Measurements from ENCODE around the gene ZNF469. TPM values are rescaled to one million over a fixed set of nuclear protein-coding genes. Genes with fewer than 3 reads are reported as not detected.

The ZNF469 gene
- total RNA-seq, 1 donor from 2014 or later = under 0.01 TPM

GRCh38 chr16:88398170-88398873 is 15.6 kb downstream of the ZNF469 start:
- Histone ChIP-seq H3K27me3 (ENCODE audit: control insufficient read depth, insufficient read depth, low read length) (no peaks in the 10 kb centered on the region), H3K4me3 (ENCODE audit: low read depth, low read length) (no peak overlapping the region), H3K36me3 (ENCODE audit: control insufficient read depth, insufficient read depth, low read length) (no peaks in the 10 kb centered on the region)
- FAIRE-seq = no peak
- DNase-seq (ENCODE audit: low read depth) = no peak
- no peak for TF ChIP-seq CTCF (IDR thresholded peaks at IDR 0.05; ENCODE audit: insufficient read depth, low read length, severe bottlenecking)

DNA sequence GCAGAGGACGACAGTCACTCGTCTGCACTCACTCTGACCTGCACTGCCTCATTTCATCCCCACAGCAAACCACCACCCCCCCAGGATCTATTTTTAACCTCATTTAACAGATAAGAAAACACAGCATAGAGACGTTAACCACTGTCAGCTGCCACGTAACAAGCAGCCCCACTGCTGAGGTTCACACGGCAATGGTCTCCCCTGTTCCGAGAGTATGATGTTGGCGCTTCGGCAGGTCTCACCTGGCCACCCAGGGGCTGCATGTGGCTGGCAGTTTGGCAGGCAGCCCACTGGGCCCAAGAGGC is 16.1 kb downstream of the ZNF469 start:
- no peak for FAIRE-seq
- no peak overlapping the region for H3K4me3 ChIP-seq (ENCODE audit: low read depth, low read length)
- DNase-seq (ENCODE audit: low read depth) = no peak
- H3K27me3 ChIP-seq (ENCODE audit: control insufficient read depth, insufficient read depth, low read length) = no peaks in the 10 kb centered on the region
- no peak for TF ChIP-seq CTCF (IDR thresholded peaks at IDR 0.05; ENCODE audit: insufficient read depth, low read length, severe bottlenecking)
- no peaks in the 10 kb centered on the region for H3K36me3 ChIP-seq (ENCODE audit: control insufficient read depth, insufficient read depth, low read length)

DNA sequence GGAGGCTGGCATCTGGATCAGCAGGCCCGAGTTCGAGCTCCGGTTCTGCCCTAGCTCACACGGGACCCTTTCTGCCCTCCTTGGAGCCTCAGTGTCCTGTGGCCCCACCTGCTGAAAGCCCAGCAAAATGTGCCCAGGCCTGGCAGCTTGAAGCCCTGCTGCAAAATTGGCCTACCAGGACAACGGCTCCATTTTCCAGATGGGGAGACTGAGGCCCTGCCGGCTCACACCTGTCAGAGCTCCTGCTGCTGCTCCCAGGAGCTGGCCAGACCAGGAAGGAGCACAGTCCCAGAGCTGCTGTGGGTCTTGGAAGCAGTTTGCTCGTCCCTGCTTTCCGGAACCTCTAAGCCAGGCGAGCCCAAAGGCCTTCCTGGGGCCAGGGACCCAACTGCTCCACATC is 17.4 kb downstream of the ZNF469 start:
- Histone ChIP-seq H3K36me3 (ENCODE audit: control insufficient read depth, insufficient read depth, low read length) (no peaks in the 10 kb centered on the region), H3K4me3 (ENCODE audit: low read depth, low read length) (no peak overlapping the region), H3K27me3 (ENCODE audit: control insufficient read depth, insufficient read depth, low read length) (no peaks in the 10 kb centered on the region)
- no peak for TF ChIP-seq CTCF (IDR thresholded peaks at IDR 0.05; ENCODE audit: insufficient read depth, low read length, severe bottlenecking)
- DNase-seq (ENCODE audit: low read depth) (no peak), FAIRE-seq (no peak)

GRCh38 chr16:88401604-88402246 is 19.0 kb downstream of the ZNF469 start:
- no peak for TF ChIP-seq CTCF (IDR thresholded peaks at IDR 0.05; ENCODE audit: insufficient read depth, low read length, severe bottlenecking)
- H3K36me3 ChIP-seq (ENCODE audit: control insufficient read depth, insufficient read depth, low read length) = no peaks in the 10 kb centered on the region
- no peak overlapping the region for H3K4me3 ChIP-seq (ENCODE audit: low read depth, low read length)
- DNase-seq (ENCODE audit: low read depth) (no peak), FAIRE-seq (peak; percentile 90)
- H3K27me3 ChIP-seq (ENCODE audit: control insufficient read depth, insufficient read depth, low read length) = peaks cover 2% of the 10 kb centered on the region

DNA sequence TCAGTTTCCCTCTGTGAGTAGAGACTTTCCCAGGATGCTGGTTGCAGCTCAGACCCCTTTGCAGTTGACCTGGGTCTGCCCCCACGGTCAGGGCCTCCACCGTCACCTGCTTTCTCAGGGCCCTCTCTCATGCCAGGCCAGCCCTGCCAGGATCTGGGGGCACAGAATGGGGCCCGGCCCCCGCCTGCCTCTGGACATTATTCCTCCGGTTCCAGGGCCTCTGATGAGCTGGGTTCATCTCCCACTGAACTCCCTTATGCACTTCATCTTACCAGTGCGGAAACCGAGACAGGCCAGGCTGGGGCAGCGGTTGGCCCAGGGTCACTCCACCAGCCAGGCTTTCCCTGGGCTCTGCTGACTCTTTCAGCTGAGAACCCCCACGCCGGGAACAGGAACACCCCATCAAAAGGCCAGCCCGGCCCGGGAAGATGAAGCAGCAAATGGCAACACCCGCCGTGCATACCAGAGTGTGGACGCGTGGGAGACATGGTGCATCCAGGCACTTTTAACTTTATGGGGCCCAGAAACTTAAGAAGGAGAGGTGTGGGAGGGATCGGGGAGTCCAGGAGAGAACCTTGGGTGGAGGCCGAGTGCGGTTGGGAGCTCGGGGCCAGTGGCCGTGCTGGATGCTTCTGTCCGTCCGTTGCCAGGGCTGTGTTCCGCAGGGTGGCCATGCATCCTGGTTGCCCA is 19.9 kb downstream of the ZNF469 start:
- FAIRE-seq = no peak
- Histone ChIP-seq H3K36me3 (ENCODE audit: control insufficient read depth, insufficient read depth, low read length) (no peaks in the 10 kb centered on the region), H3K4me3 (ENCODE audit: low read depth, low read length) (no peak overlapping the region), H3K27me3 (ENCODE audit: control insufficient read depth, insufficient read depth, low read length) (peaks cover 2% of the 10 kb centered on the region)
- DNase-seq (ENCODE audit: low read depth) = no peak
- no peak for TF ChIP-seq CTCF (IDR thresholded peaks at IDR 0.05; ENCODE audit: insufficient read depth, low read length, severe bottlenecking)

Measured in bronchial epithelial cell (primary cell).